IPS DF 19.7 (cell line): Measurements from ENCODE around the gene PTPRD.
"Not testable (repeated sequence)": the region's sequence is repeated elsewhere in the genome, so short reads cannot be mapped to it uniquely, and the experiment has no call there.

Experiments used
- DNase-seq: peaks from one replicate; pipeline ENCODE4 v3.0.0-alpha.2; 2013; ENCODE audit warnings: low read depth, low spot score

PTPRD gene

DNA sequence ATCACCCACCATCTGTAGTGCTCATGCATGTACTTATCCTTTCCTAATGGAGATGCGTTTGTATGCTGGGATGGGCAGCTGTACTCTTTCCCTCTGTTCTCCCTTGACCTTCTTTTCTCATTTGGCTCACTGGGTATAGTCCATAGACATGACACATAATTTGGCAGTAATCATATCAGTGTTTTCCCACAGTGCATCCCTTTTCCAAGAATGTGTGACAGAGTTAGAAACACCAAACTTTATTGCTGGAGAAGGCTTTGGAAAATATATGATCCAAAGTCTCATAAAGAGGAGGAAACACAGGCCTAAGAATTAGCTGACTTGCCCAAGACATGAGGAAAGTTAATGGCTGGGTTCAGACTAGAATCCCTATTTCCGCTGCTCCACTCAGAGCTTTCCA lies 1579.8 kb downstream of the PTPRD start:
- no peak for DNase-seq

DNA sequence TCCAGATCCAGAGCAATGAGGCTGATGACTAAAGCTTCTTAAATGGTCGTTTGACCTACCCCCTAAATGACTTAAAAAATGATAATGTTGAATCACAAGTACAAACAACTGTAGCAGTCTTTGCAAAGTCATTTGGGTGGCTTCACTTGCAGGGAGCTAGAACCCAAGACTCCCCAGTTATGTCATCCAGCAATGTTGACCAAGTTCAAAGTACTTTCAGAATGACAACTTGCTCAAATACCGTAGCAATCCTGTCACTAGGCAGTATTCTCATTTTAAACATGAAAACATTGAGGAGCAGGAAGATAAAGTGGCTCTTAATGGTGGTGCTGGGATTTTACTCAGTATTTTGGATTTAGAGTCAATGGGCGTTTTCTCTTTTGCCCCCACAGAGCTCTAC lies 1596.2 kb downstream of the PTPRD start:
- no peak for DNase-seq

DNA sequence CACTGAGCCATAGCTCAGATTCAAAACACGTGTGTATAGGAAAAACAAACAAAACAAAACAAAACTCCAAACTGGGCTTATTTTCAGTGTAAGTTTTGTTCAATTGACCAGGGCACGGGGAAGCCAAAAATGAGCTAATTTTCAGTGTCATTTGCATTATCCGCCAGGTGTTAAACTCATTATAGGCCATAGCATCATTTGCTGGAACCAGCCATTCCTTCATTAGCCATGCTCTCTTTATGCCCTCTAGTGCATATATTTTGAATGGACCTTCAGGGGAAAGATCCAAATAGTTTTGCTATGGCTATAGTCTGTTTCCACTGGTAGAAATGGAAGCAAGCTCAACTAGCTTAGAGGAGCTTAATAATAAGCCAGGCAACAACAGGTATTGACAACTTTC lies 1608.0 kb downstream of the PTPRD start:
- DNase-seq = no peak

DNA sequence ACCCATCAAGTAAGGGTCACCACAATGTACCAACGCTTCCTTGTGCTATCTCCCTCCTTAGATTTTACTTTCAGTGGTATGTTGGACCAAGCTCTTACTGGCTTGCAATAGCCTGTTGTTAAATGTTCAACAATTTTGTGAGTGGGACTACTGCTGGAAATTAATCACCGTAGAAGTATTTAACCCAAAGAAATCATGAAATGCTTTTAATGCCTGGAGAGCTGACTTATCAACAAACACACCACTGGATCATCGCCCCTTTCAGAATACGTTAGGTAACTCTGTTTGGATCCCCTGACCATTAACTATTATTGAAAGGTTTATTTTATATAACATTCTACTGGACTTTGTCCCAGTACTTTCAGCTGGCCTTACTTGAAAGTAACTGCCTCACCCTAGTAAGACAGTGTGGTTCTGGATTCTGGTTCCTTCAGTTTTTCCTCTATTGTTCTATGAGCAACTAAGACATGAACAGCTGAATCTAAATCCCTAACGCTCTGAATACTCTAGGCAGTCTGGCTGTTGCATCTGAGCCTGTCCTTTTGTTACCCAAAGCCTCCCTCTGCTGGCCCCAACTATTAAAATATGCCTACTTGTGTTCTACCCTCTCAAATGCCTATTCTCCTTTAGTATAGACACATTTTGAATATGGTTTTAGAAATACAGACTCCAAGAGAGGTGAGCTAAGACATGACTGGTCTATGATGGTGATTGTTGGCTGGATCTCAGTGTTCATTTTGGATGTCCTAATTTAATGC lies 1609.8 kb downstream of the PTPRD start:
- DNase-seq = no peak

DNA sequence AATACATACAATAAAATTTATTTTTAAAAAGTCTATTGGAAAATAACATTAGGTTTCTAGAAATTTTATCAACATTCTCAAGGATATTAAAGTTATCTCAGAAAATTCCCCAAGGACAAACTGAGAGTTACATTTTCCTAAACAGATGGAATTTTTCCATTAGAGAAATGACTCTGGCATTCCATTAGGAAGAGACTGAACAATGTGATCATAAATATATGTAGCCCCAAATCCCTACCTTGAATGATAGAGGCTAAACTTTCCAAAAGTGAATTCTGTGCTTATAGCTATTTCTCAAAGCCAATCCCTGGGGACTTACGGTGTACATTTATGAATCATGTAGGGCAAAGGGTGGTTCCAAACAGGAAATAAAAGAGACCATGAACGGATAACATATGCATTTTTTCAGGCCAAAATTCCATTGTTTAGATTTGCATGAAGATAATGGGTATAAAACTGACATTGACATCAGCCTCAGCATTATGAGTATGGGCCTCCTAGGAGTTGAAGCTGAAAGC lies 1632.2 kb downstream of the PTPRD start:
- no peak for DNase-seq

DNA sequence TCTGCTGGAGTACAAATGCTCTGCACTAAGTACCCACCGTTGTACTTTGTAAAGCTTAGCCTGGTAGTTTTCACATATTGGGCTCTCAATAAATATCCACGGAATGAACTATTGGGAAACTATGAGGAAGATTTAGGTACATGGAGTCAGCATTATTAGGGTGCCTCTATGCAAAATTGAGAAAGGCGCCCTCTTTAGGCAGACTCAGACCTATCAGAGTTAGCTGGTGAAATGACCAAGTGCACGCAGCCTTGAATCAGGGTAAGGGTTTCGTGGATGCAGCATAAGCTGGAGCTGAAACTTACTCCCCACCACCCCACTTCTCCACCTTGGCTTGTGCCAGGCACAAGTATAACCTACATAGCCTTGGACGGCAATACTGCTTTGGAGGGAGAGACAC lies 1634.5 kb downstream of the PTPRD start:
- DNase-seq = no peak

DNA sequence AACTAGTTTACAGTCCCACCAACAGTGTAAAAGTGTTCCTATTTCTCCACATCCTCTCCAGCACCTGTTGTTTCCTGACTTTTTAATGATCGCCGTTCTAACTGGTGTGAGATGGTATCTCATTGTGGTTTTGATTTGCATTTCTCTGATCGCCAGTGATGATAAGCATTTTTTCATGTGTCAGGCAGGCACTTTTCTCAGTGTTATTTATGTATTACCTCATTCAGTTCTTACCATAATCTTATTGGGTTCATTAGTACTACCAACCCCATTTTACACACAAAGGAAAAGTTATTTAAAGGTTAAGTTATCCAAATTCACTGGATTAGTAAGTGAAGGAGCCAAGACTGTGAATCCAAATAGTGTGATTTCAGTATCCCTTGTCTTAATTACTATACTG lies 1644.5 kb downstream of the PTPRD start:
- not testable (repeated sequence) for DNase-seq

DNA sequence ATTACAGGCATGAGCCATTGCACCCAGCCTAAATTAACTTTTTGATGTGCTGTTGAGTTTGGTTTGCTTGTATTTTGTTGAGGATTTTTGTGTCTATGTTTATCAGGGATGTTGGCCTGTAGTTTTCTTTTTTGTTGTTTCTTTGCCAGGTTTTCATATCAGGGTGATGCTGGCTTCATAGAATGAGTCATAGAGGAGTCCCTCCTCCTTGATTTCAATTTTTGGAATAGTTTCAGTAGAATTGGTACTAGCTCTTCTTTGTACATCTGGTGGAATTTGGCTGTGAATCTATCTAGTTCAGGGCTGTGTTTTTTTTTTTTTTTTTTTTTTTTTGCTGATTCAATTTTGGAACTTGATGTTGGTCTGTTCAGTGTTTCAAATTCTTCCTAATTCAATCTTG lies 1648.9 kb downstream of the PTPRD start:
- no peak for DNase-seq

DNA sequence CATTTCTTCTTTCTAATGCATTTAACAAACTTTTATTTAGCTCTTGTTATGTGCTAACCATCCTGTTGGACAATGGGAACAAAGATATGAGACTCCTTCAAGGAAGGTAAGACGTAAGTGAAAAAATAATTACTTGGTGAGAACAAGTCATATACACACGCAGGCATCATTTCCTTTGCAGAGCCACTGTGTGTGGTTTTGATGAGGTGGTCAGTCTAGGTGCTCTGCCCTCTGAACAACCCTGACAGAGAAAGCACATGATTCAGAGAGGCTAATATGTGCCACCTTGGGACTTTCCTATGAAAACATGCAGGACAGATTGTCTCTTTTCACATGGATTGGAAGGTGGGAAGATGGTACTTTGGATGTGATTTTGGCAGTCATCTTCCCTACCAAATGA lies 1650.7 kb downstream of the PTPRD start:
- no peak for DNase-seq

DNA sequence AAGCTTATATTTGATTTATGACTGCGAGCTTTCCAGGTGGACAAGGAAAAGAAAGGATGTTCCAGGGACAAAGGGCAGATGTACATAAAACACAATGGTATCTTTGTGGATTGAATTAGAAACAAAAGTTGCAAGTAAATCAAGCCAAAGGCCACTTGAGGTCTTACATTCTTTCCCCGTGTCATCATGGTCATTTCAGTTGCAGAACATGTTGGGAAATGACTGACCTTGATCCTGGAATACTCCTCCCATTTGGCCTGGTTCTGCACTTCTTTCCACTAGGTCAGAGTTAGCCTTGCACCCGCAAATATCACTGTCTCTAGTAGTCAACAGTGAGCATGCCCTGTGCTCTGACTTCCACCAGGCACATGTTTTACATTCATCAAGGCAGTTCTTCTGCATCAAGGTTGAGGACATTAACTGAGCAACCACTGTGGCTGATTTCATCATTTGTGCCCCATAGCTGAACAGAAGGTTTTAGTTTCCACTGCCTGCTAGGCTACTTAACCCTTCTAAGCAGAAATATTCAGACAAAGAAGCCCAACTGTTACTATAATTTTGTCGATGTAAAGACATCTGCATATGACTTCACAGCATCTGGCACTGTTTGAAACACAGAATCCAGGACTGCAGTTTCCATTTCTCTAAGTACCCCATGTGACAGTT lies 1651.5 kb downstream of the PTPRD start:
- DNase-seq = no peak

DNA sequence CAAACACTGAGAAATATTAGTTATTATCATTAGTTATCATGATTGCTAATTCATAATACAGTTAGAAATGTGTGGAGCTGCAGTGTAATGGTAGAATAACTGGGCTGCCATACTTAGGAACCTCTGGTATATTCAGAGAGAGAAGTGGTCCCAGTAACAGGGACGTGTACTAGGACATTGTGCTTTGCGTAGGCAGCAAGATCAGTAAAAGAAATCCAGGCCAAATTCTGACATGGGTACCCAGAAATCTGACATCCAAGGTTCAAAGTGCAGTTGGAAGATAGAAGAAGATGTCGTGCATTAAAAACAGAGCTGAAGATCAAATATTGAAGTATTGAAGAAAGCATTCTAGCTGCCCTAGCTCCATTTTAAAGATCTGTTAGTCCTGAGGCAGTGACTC lies 1652.5 kb downstream of the PTPRD start:
- no peak for DNase-seq

DNA sequence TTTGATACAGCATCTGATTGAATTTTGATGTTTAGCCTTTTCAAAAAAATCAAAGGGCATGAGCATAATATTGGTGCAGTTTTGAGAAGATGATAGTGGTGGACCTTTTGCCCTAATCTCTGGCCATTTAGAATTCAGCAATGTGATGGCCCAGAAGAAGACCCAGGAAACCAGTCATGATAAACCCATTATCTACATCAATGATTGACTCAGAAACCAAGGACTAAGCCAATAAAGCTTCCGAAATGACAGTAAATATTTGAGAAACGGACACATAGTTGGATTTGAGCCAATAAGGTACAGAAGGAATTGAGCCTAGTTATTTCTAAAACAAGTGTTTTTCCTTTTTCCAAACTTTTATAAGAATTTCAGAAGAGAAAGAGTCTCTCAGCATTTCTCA lies 1654.4 kb downstream of the PTPRD start:
- DNase-seq = no peak

DNA sequence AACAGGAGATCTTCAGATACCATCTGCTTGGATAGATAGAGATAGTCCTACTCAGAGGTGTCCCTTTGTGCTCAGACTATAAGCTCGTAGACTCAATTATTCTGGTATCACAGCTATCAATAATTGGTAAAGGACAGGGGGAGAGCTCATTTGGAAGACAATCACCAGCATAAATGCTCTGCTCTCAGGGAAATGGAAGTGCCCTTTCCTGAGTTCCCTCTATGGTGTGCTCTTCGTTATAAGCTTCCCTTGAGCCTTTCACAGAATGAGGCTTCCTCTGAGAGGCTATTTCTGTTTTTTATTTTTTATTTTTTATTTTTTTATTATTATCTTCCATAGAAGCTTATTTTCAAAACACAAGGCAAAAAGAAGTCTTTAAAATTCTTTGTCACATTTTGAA lies 1657.5 kb downstream of the PTPRD start:
- no peak for DNase-seq

DNA sequence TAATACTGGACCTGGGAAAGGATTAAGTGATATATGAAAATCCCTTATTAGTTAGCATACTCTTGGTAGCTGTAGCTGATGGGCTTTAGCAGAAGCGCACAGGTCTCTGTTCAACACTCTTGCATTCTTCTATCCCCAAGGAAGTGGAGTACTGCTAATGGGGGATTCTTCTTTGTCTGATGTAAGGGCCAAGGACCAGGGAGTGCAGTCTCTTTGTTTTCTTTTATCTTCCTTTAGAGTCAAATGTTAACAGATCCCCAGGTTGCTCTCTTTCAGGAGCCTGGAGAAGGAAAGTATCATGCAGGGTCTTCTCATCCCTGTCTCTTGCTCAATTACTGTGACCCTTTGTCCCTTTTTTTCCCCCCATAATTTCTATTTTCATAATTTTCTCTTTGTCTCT lies 1666.3 kb downstream of the PTPRD start:
- no peak for DNase-seq

DNA sequence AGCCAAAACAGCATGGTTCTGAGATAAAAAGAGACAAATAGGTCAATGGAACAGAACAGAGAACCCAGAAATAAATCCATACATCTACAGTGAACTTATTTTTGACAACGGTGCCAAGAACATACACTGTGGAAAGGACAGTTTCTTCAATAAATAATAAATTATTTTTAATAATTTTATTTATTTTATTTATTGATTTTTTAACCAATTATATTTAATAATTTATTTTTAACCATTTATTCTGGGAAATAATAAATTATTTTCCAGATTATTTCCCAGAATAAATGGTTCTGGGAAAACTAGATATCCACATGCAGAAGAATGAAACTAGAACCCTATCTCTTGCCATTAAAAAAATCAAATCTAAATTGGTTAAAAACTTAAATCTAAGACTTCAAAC lies 1669.4 kb downstream of the PTPRD start:
- no peak for DNase-seq

DNA sequence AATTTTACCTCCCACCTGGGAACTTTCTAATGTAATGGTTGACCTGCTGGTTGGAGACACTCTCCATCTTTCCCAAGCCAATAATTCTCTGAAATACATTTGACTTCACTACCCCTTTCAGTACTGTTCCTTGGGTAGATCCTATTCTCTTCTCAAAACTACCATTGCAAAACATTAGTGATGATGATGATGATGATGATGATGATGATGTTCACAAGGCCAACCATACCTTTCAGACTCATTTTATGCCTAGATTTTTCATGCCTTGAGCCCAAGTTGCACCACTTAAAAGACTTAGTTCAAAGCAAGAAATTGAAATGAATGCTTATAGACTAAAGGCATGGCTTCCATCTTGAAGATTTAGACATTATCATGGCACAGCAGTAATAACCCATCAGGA lies 1672.2 kb downstream of the PTPRD start:
- DNase-seq = no peak

DNA sequence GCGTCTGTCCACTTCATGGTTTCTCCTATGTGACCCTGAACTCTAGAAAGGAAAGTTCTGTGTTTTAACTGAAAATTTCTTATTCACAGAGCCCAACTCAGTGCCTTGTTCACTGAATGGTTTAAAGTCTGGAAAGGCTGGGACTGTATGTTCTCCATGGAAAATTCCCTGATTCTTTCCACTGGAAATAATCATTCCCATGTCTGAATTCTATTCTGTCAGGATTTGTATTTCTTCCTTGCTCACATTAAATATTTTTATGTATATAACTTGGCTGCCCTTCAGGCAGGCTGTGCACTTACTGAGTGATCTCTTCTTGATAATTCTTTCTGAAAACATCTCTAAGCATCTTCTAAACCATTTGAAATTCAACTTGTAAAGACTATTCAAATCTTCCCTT lies 1686.3 kb downstream of the PTPRD start:
- DNase-seq = no peak

DNA sequence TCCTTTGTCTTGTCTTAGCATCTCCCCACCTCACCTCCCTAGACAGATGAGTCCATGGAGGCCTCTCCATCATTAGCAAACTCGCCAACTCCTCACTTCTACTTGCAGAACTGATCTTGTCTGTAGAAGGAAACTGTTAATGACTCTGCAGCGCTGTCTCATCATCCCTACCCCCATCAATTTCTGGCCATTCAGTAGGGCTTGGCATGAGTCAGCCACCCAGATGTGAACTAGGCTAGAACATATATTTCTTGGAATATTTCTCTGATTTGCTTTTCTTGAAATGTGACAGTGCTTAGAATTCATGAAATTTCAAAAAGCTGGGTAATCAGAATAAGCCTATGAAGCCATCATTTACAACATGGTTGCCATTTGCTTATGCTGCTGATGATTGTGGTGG lies 1688.2 kb downstream of the PTPRD start:
- no peak for DNase-seq

DNA sequence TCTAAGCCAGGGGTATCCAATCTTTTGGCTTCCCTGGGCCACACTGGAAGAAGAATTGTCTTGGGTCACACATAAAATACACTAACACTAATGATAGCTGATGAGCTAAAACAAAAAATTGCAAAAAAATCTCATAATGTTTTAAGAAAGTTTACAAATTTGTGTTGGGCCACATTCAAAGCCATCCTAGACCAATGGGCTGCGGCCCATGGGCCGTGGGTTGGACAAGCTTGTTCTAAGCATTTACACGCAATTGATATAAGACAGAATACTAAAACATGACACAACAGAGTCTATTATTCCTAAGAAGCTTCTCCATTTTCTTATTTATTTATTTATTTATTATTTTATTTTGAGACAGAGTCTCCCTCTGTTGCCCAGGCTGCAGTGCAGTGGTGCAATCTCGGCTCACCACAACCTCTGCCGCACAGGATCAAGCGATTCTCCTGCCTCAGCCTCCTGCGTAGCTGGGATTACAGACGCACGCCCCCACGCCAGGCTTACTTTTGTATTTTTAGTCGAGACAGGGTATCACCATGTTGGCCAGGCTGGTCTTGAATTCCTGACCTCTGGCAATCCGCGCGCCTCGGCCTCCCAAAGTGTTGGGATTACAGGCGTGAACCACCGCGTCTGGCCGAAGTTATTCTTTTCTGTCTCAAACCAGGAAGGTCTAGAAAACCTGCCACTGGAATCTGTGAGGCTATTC lies 1692.2 kb downstream of the PTPRD start:
- not testable (repeated sequence) for DNase-seq

DNA sequence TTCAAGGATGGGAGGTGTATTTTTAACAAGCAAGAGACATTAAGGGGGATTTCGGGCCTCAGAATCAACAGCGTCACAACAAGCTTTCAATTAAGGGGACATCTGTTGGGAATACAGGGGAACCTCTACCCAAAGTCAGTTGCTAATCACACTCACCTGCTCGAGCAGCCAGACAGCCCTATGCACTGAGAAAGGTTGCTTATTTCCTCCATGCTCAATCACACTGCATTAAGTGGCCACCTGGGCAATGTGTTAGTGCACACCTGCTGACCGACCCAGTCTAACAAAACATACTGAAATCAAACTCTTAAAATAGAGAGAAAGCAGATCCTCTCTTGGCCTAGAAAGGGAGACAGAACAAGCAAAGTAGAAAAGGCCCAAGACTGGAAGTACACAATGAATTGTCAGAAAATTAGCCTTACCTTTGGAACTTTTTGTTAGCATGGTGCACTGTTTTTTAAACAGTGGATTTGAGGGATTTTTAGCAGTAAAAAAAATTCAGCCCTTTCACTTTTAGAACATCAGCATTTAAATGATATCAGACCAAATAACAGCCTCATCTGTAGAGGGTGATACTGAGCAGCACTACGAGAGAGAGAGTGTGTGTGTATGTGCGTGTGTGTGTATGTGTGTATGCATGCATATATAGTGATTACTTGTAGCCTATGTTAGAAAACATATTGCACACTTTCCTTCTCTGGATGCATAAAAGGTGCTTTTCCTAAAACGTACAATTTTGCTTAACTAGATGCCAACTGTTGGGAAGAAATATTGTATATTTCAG lies 1694.7 kb downstream of the PTPRD start:
- no peak for DNase-seq

DNA sequence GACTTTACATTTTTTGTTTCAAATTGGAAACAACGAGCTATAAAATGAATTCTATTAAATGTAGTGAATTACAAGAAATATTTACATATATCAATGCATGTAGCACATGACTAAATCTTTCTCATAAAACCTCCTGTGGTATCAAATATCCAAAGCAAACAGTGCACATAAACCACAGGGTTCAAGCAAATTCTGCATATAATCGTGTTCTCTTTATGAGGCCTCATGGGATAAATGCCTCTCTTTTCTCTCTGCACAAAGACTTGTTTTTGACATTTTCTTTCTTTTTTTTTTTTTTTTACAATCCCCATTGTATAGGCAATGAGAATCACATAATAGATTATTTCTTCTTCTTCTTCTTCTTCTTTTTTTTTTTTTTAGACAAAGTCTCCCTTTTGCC lies 1696.0 kb downstream of the PTPRD start:
- no peak for DNase-seq

DNA sequence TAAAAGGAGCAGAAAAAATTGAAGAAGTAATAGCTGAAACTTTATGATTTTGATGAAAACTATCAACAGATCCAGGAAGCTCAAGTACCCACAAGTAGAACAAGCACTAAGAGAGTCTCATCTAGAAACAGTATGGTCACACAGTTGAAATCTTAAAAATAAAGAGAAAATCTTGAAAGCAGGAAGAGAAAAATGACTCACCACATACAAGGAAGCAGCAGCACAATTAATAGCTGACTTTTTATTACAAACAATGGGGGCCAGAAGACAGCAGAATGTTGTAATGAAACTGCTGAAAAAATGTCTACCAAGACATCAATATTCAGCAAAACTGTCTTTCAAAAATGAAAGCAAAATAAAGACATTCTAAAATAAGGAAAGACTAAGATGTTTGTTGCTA lies 1704.9 kb downstream of the PTPRD start:
- no peak for DNase-seq
